Brain pericyte (primary cell): ENCODE results near the gene ITPR3.

Experiments
- DNase-seq: peaks from one replicate; pipeline ENCODE4 v3.0.0-alpha.2; 2012; ENCODE audit warnings: low read depth, low spot score

ITPR3 gene

GRCh38 chr6:33737267-33738026, 116.3 kb downstream of the ITPR3 start:
- DNase-seq: no peak

GRCh38 chr6:33738153-33738552, 117.0 kb downstream of the ITPR3 start:
- DNase-seq: no peak

- no peak for DNase-seq
These were observed 117.8 kb downstream of the ITPR3 start for GRCh38 chr6:33738879-33739278.

- no peak for DNase-seq
These were observed 118.4 kb downstream of the ITPR3 start for GRCh38 chr6:33739571-33739970.

- DNase-seq: no peak
These were observed 119.1 kb downstream of the ITPR3 start for GRCh38 chr6:33740204-33740608.

- DNase-seq: no peak
These were observed 119.7 kb downstream of the ITPR3 start for GRCh38 chr6:33740794-33741193.

- no peak for DNase-seq
These were observed 121.0 kb downstream of the ITPR3 start for GRCh38 chr6:33742092-33742491.

GRCh38 chr6:33742837-33743236, 121.7 kb downstream of the ITPR3 start:
- no peak for DNase-seq

- DNase-seq: no peak
These were observed 123.1 kb downstream of the ITPR3 start for GRCh38 chr6:33744001-33744848.

- DNase-seq: no peak
These were observed 123.9 kb downstream of the ITPR3 start for GRCh38 chr6:33744895-33745546.

GRCh38 chr6:33745548-33745947, 124.4 kb downstream of the ITPR3 start:
- no peak for DNase-seq
